ENCODE results near the gene SIAH3.
"Not testable (repeated sequence)": the region's sequence is repeated elsewhere in the genome, so short reads cannot be mapped to it uniquely, and the experiment has no call there.

Gene SIAH3

GRCh38 chr13:45770886-45771285 lies 80.7 kb downstream of the SIAH3 start:
- Histone ChIP-seq H3K27ac (no peak overlapping the region), H4K20me1 (ENCODE audit: insufficient read depth) (no peaks in the 10 kb centered on the region), H3K27me3 (ENCODE audit: insufficient read depth, low read depth) (no peaks in the 10 kb centered on the region), H3K79me2 (ENCODE audit: insufficient read depth, low read depth) (no peaks in the 10 kb centered on the region), H3K9ac (no peak overlapping the region), H3K4me2 (no peak overlapping the region), H3K4me1 (ENCODE audit: low read depth, poor library complexity, severe bottlenecking) (no peaks in the 10 kb centered on the region), H3K36me3 (ENCODE audit: insufficient read depth) (no peaks in the 10 kb centered on the region), H3K4me3 (IDR thresholded peaks at IDR 0.05; ENCODE audit: insufficient read depth, low read depth, low read length) (no peak overlapping the region), H2AFZ (ENCODE audit: low read depth) (no peak overlapping the region)
- TF ChIP-seq CTCF (conservative IDR thresholded peaks at IDR 0.05; ENCODE audit: low read depth, low read length), result no peak

GRCh38 chr13:45768656-45769479 lies 82.7 kb downstream of the SIAH3 start:
- Histone ChIP-seq H3K4me3 (IDR thresholded peaks at IDR 0.05; ENCODE audit: insufficient read depth, low read depth, low read length) (no peak overlapping the region), H2AFZ (ENCODE audit: low read depth) (no peak overlapping the region), H3K79me2 (ENCODE audit: insufficient read depth, low read depth) (no peaks in the 10 kb centered on the region), H3K36me3 (ENCODE audit: insufficient read depth) (no peaks in the 10 kb centered on the region), H4K20me1 (ENCODE audit: insufficient read depth) (no peaks in the 10 kb centered on the region), H3K4me2 (no peak overlapping the region), H3K27ac (no peak overlapping the region), H3K4me1 (ENCODE audit: low read depth, poor library complexity, severe bottlenecking) (no peaks in the 10 kb centered on the region), H3K9ac (no peak overlapping the region), H3K27me3 (ENCODE audit: insufficient read depth, low read depth) (no peaks in the 10 kb centered on the region)
- TF ChIP-seq CTCF (conservative IDR thresholded peaks at IDR 0.05; ENCODE audit: low read depth, low read length), result no peak

GRCh38 chr13:45765464-45765863 lies 86.1 kb downstream of the SIAH3 start:
- H3K4me2 ChIP-seq, result no peak overlapping the region
- no peak for TF ChIP-seq CTCF (conservative IDR thresholded peaks at IDR 0.05; ENCODE audit: low read depth, low read length)
- H3K4me3 ChIP-seq (IDR thresholded peaks at IDR 0.05; ENCODE audit: insufficient read depth, low read depth, low read length), result no peak overlapping the region
- H4K20me1 ChIP-seq (ENCODE audit: insufficient read depth), result no peaks in the 10 kb centered on the region
- H3K79me2 ChIP-seq (ENCODE audit: insufficient read depth, low read depth), result no peaks in the 10 kb centered on the region
- no peaks in the 10 kb centered on the region for H3K27me3 ChIP-seq (ENCODE audit: insufficient read depth, low read depth)
- H2AFZ ChIP-seq (ENCODE audit: low read depth), result no peak overlapping the region
- H3K27ac ChIP-seq, result no peak overlapping the region
- H3K9ac ChIP-seq, result no peak overlapping the region
- H3K4me1 ChIP-seq (ENCODE audit: low read depth, poor library complexity, severe bottlenecking), result no peaks in the 10 kb centered on the region
- H3K36me3 ChIP-seq (ENCODE audit: insufficient read depth), result no peaks in the 10 kb centered on the region

GRCh38 chr13:45763419-45763818 lies 88.1 kb downstream of the SIAH3 start:
- Histone ChIP-seq H3K4me1 (ENCODE audit: low read depth, poor library complexity, severe bottlenecking) (no peaks in the 10 kb centered on the region), H4K20me1 (ENCODE audit: insufficient read depth) (no peaks in the 10 kb centered on the region), H3K4me2 (no peak overlapping the region), H3K36me3 (ENCODE audit: insufficient read depth) (no peaks in the 10 kb centered on the region), H3K79me2 (ENCODE audit: insufficient read depth, low read depth) (no peaks in the 10 kb centered on the region), H3K27me3 (ENCODE audit: insufficient read depth, low read depth) (no peaks in the 10 kb centered on the region), H3K9ac (no peak overlapping the region), H2AFZ (ENCODE audit: low read depth) (no peak overlapping the region), H3K27ac (no peak overlapping the region), H3K4me3 (IDR thresholded peaks at IDR 0.05; ENCODE audit: insufficient read depth, low read depth, low read length) (no peak overlapping the region)
- TF ChIP-seq CTCF (conservative IDR thresholded peaks at IDR 0.05; ENCODE audit: low read depth, low read length), result no peak

- not testable (repeated sequence) for H3K79me2 ChIP-seq (ENCODE audit: insufficient read depth, low read depth); H2AFZ ChIP-seq (ENCODE audit: low read depth); H4K20me1 ChIP-seq (ENCODE audit: insufficient read depth); H3K27me3 ChIP-seq (ENCODE audit: insufficient read depth, low read depth); H3K4me1 ChIP-seq (ENCODE audit: low read depth, poor library complexity, severe bottlenecking); H3K9ac ChIP-seq; H3K4me2 ChIP-seq; H3K4me3 ChIP-seq (IDR thresholded peaks at IDR 0.05; ENCODE audit: insufficient read depth, low read depth, low read length); H3K27ac ChIP-seq; H3K36me3 ChIP-seq (ENCODE audit: insufficient read depth)
Measured at GRCh38 chr13:45757589-45757988, 94.0 kb downstream of the SIAH3 start.

GRCh38 chr13:45756498-45756897 lies 95.1 kb downstream of the SIAH3 start:
- H3K27me3 ChIP-seq (ENCODE audit: insufficient read depth, low read depth); H3K27ac ChIP-seq; H2AFZ ChIP-seq (ENCODE audit: low read depth); H3K4me2 ChIP-seq; H3K9ac ChIP-seq; H3K4me1 ChIP-seq (ENCODE audit: low read depth, poor library complexity, severe bottlenecking); H3K4me3 ChIP-seq (IDR thresholded peaks at IDR 0.05; ENCODE audit: insufficient read depth, low read depth, low read length); H3K79me2 ChIP-seq (ENCODE audit: insufficient read depth, low read depth); H4K20me1 ChIP-seq (ENCODE audit: insufficient read depth); H3K36me3 ChIP-seq (ENCODE audit: insufficient read depth): not testable (repeated sequence)
